Measurements from ENCODE around the gene SH2B2.
"Not testable (repeated sequence)": the region's sequence is repeated elsewhere in the genome, so short reads cannot be mapped to it uniquely, and the experiment has no call there.

Gene SH2B2

DNA sequence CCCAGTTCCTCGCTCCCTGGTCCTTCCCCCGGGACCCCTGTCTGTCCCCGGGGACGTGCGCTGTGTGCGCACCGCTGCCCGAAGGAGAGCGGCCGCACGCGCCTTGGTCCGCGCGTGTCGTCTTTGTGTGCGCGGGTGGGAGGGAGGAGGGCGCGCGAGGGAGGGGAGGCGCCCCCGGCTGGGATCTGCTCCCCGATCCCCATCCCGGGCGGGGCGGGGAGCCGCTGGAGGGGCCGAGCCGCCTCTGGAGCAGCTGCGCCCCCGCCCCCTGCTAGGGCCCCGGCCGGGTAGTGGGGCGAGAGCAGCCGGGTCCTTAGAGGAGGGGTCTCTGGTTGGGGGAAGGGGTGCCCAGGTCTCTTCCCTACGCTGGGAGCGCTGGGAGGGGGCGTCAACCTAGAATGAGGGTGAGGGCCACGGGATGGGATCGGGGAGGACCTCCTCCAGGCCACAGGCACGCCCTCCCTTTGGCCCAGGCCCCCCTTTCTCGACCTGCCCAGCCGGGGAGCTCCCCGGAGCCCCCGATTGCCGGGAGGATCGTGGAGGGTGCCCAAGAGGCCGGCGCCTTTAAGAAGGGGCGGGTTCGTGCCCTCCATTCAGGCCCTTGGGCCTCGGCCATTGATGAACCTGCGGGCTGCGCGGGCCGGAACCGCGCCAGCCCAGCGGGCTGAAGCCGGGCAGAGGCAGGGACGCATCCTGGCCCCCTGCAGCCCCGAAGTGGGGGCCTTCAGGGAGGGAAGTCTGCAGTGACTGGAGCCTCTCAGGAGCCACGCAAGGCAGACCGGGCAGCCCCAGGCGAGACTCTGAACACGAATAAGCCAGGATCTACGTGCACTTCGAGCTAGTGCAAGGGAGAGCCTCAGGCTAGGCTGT, 678 bp downstream of the SH2B2 start:
- DNase-seq: no peak

- no peak for DNase-seq
Observed at GRCh38 chr7:102287981-102288278, 1.3 kb downstream of the SH2B2 start.

GRCh38 chr7:102288285-102288930, 1.7 kb downstream of the SH2B2 start:
- no peak for DNase-seq

DNA sequence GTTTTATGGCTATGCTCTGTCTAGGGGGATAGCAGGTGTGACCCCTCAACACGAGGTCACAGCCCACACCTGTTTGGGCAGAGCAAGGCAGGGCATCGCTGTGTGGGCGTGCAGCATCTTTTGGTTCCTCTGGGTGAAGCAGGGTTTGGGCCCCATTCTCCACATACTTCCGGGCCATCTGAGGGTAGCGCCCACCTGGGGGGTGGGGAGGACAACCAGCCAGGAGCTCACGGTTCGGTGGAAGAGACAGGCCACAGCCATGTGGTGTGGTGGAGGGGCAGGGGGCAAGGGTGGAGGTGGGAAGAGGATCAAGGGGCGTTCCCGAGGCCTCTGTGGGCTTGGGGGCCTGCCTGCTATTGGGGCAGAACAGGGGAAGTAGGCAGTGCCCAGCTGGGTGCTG, 2.4 kb downstream of the SH2B2 start:
- no peak for DNase-seq

- no peak for DNase-seq
Observed at GRCh38 chr7:102291056-102291915, 4.6 kb downstream of the SH2B2 start.

DNA sequence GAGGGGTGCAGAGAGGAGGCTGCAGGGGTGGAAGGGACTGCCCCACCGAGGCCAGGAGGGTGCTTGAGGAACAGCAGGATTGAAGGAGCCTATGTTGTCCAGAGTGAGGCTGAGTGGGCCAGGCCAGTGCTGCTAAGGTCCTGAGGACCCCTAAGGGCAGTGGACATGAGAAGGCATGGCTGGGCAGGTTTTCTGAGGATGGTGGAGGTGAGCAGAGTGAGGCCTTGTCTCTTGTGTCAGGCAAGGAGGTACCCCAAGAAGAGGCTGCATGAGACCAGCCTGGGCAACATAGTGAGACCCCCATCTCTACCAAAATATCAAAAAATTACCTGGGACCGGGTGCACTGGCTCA, 5.2 kb downstream of the SH2B2 start:
- no peak for DNase-seq

DNA sequence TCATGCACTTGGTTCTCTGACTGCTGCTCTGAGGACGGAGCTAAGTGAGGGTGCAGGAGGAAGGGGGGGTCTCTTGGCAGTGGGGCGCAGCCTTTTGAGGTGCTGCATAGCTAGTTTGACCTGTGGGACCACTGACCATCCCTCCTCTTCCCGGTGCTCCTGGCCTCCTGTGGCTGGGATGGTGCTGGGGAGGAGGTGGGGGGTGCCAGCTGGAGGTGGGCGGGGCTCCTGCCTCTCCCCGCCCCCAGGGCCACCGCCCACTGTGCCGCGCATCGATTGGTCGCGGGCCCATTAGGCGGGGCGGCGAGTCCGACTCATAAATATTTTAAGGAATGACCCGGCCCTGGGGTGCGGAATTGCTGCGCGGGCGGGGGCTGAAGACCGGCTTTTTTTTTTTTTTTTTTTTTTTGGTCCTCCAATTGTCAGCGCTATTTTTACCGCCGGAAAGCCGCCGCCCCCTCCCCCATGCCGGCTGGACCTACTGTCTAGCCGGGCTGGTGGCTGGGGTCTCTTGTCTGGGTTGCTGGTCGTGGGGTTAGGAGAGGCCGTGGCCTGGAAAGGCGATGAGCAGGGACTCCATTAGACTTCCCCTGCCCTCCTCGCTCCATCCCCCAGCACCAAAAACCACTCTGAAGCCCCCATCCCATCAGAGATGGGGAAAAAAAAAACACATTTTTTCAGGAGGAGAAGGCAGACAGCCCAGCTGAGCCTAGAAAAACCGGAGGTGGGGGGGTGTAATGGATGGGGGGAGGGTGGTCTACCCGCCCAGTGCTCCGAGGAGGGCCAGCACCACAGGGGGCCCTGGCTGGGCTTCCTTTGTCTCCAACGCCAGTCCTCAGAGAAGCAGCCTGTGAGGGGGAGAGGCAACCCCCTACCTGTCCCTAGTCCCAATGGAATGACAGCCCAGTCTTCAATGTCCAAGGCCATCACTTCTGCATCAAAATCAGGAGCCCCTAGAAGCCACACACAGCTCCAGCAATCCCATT, 6.4 kb downstream of the SH2B2 start:
- no peak for DNase-seq

GRCh38 chr7:102294589-102294988, 7.9 kb downstream of the SH2B2 start:
- DNase-seq: no peak

DNA sequence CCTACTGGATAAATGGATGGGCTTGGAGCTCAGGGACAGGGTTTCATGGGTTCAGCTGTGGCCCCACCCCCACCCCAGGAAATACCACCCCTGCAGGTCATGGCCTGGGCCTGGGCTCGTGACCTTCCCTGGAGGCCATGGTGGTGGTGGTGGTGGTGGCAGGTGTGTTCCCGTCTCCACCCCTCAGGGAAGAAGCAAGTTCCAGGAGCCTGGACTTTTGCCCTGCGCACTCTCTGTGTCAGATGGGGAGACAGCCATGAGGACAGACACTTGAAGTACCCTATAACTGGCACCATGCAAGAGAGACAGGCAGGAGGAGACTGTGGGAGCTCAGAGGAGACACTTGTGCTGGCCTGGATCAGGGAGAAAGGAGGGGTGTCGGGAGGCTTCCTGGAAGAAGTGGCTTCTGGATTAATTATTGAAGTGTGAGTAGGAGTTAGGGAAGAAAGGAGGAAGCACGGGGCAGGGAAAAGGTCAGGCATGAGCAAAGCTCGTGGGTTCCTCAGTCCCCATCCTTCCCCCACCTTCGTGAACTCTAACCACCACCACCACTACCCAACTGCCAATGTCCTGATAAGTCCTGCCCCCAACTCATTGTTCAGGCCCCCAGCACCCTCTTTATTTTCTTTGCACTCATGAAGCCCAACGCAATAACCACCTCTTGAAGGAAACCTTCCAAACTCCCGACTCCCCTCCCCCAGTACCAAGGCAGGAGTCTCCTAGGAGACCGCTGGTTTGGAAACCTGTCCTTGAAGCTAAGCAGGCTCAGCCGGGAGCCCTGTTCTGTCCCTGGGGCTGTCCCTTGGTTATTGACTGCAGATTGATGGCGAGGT, 8.9 kb downstream of the SH2B2 start:
- DNase-seq: no peak

DNA sequence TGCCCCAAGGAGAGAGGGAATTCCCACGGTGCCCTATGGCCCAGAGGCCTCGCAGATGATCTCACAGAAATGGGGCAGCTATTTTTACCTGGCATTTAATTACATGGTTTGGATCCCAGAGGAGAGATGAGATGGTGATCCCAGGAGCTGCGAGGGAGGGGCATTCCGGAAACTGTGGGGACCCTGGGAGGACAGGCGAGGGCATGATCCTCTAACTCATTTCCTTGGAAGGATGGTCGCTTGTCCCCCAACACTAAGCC, 9.4 kb downstream of the SH2B2 start:
- no peak for DNase-seq

- DNase-seq: no peak
Observed at GRCh38 chr7:102296514-102296913, 9.8 kb downstream of the SH2B2 start.

GRCh38 chr7:102297487-102298218, 11.0 kb downstream of the SH2B2 start:
- no peak for DNase-seq

- DNase-seq: no peak
Observed at GRCh38 chr7:102300643-102301221, 14.1 kb downstream of the SH2B2 start.

DNA sequence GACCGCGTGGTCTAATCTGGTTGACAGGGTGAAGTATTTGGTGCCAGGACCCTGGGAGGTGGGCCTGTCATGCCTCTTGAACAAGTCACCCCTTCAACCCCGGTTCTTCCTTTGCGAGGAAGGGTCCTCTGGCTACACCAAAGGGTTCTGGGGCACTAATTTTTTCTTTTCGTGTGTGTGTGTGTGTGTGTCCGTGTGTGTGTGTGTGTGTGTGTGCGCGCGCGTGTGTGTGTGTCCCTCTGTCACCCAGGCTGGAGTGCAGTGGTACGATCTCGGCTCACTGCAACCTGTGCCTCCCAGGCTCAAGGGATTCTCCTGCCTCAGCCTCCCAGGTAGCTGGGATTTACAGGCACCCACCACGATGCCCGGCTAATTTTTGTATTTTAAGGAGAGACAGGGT, 14.7 kb downstream of the SH2B2 start:
- not testable (repeated sequence) for DNase-seq

DNA sequence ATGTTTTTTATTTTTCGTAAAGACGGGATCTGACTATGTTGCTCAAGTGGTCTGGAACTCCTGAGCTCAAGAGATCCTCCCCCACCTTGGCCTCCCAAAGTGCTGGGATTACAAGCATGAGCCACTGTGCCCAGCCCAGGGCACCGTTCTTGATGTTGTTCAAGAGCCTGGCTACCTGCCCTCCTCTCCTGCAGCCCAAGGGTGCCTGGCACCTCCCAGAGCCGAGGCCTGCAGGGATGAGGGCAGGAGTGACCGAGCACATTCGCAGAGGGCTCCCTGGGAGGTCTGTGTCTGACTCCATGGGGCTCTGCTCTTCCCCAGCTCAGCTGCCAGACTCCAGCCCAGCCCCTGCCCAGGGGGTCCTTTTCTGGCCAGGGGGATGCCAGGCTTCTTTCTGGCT, 15.4 kb downstream of the SH2B2 start:
- DNase-seq: no peak

GRCh38 chr7:102303669-102304422, 17.2 kb downstream of the SH2B2 start:
- no peak for DNase-seq

- DNase-seq: no peak
Observed at GRCh38 chr7:102304668-102305067, 18.0 kb downstream of the SH2B2 start.

DNA sequence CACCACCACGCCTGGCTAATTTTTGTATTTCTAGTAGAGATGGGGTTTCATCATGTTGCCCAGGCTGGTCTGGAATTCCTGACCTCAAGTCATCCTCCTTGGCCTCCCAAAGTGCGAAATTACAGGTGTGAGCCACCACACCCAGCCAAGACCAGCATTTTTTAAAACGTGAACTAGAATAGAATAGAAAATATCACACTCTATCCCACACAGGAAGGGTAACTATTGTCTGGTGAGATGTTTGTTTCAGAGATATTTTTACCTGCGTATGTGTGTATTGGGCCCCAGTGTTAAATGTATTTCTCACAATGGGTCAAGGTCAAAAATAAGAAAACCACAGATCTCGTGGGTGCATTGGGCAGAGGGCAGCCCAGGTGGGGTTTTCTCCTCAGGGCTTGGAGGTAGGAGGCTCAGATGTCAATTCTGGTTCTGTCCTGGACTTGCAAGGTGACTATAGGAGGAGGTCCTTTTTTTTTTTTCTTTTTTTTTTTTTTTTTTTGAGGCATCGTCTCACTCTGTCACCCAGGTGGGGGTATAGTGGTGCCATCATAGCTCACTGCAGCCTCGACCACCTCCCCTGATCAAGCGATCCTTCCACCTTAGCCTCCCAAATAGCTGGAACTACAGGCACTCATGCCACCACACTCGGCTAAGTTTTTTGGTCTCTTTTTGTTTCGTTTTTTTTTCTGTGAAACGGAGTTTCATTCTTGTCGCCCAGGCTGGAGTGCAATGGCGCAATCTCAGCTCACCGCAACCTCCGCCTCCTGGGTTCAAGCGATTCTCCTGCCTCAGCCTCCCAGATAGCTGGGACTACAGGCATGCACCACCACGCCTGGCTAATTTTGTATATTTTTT, 19.0 kb downstream of the SH2B2 start:
- DNase-seq: no peak
